PFSK-1 (cell line): ENCODE results near the gene RALGAPA2.

Experiments used
- FOXP2 ChIP-seq: optimal IDR thresholded peaks from 2 replicates; pipeline ENCODE3; 2011; ENCODE audit warnings: borderline replicate concordance, control low read depth, inconsistent platforms; ENCODE audit not compliant: insufficient read depth; ENCODE audit errors: extremely low read length, extremely low read depth
- POLR2AphosphoS5 ChIP-seq: IDR thresholded peaks from 2 replicates; pipeline ENCODE4 v1.6.1; 2012; ENCODE audit warnings: low read depth, mild to moderate bottlenecking, control low read depth, low read length, moderate library complexity
- REST ChIP-seq, 2 experiments: IDR thresholded peaks; 2 replicates each; pipeline versions ENCODE4 v1.6.1 to v1.8.0; 2011 to 2012; ENCODE audit warnings: low read depth in 2 of 2, low read length in 2 of 2, control low read depth in 1 of 2, inconsistent platforms in 1 of 2, mild to moderate bottlenecking in 1 of 2, moderate library complexity in 1 of 2; ENCODE audit not compliant: insufficient read depth in 1 of 2
- SIN3A ChIP-seq: IDR thresholded peaks from 2 replicates; pipeline ENCODE4 v1.6.1; 2012; ENCODE audit warnings: mild to moderate bottlenecking, low read length, moderate library complexity, borderline replicate concordance; ENCODE audit not compliant: insufficient read depth
- TAF1 ChIP-seq: IDR thresholded peaks from 2 replicates; pipeline ENCODE4 v1.6.1; 2012; ENCODE audit warnings: low read length, control low read depth, borderline replicate concordance; ENCODE audit not compliant: insufficient read depth

The RALGAPA2 gene

GRCh38 chr20:20562507-20562906 lies 149.9 kb downstream of the RALGAPA2 start:
- TF ChIP-seq TAF1 (no peak), REST (IDR thresholded peaks at IDR 0.05; ENCODE audit: insufficient read depth in 1 of 2, low read depth in 2 of 2, low read length in 2 of 2) (no peak), FOXP2 (no peak), SIN3A (no peak), POLR2AphosphoS5 (no peak)

GRCh38 chr20:20561841-20562240 lies 150.6 kb downstream of the RALGAPA2 start:
- no peak for TF ChIP-seq TAF1
- TF ChIP-seq SIN3A, result no peak
- TF ChIP-seq REST (IDR thresholded peaks at IDR 0.05; ENCODE audit: insufficient read depth in 1 of 2, low read depth in 2 of 2, low read length in 2 of 2), result no peak
- no peak for TF ChIP-seq POLR2AphosphoS5
- no peak for TF ChIP-seq FOXP2

GRCh38 chr20:20561172-20561571 lies 151.3 kb downstream of the RALGAPA2 start:
- TF ChIP-seq TAF1 (no peak), SIN3A (no peak), FOXP2 (no peak), REST (IDR thresholded peaks at IDR 0.05; ENCODE audit: insufficient read depth in 1 of 2, low read depth in 2 of 2, low read length in 2 of 2) (no peak), POLR2AphosphoS5 (no peak)

- no peak for TF ChIP-seq POLR2AphosphoS5
- TF ChIP-seq REST (IDR thresholded peaks at IDR 0.05; ENCODE audit: insufficient read depth in 1 of 2, low read depth in 2 of 2, low read length in 2 of 2), result no peak
- TF ChIP-seq SIN3A, result no peak
These were observed 155.0 kb downstream of the RALGAPA2 start for GRCh38 chr20:20557406-20557805.

- TF ChIP-seq REST (IDR thresholded peaks at IDR 0.05; ENCODE audit: insufficient read depth in 1 of 2, low read depth in 2 of 2, low read length in 2 of 2) (no peak), FOXP2 (no peak), TAF1 (no peak), POLR2AphosphoS5 (no peak), SIN3A (no peak)
These were observed 156.6 kb downstream of the RALGAPA2 start for GRCh38 chr20:20555838-20556237.
